Lower leg skin (tissue), 3 donors: ENCODE data around the gene CENPP.

Source experiments
- CTCF ChIP-seq, 3 donors: fragments of 450-650 bp; IDR thresholded peaks; one replicate each; pipeline ENCODE4 v1.5.1; 2016; ENCODE audit warnings: antibody characterized with exemption in 3 of 3, mild to moderate bottlenecking in 3 of 3, moderate library complexity in 2 of 3
- POLR2A ChIP-seq, 2 donors: fragments of 450-650 bp; IDR thresholded peaks; one replicate each; pipeline ENCODE4 v1.6.1; 2016 to 2017; ENCODE audit warnings: antibody characterized with exemption in 2 of 2, mild to moderate bottlenecking in 1 of 2, moderate library complexity in 1 of 2

- TF ChIP-seq POLR2A (IDR thresholded peaks at IDR 0.05) (no peak), CTCF (IDR thresholded peaks at IDR 0.05) (no peak)
Observed at GRCh38 chr9:92467041-92467440, 141.3 kb downstream of the CENPP start.
